ENCODE results near the gene CD46.
"Not testable (repeated sequence)": the region's sequence is repeated elsewhere in the genome, so short reads cannot be mapped to it uniquely, and the experiment has no call there.

The CD46 gene

DNA sequence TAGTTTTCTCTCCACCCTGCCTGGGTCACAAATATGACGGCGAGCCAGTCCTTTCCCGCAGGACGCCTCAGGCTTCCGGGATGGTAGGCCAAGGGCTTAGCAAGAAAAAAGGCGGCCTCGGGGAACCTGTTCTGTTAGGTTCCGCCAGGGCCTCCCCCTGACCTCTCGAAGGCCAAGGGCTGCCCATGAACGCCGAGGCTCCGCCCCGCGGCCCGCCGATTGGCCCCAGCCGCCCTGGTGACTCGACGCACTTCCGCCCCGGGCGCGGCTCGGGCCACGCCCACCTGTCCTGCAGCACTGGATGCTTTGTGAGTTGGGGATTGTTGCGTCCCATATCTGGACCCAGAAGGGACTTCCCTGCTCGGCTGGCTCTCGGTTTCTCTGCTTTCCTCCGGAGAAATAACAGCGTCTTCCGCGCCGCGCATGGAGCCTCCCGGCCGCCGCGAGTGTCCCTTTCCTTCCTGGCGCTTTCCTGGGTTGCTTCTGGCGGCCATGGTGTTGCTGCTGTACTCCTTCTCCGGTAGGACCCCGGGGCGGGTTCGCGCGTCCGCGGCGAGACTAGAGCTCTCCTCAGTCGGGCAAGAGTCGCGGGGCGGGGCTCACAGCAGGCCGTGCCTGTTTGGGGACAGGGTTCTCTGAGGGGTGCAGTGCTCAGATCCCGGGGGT is at the start of gene CD46:
CD46 (plus strand) TSS at position 265 of the 666 bp plus-strand sequence; CDS start at position 424, 159 bp downstream.
- peak; percentile 92 for DNase-seq (ENCODE audit: low spot score)

DNA sequence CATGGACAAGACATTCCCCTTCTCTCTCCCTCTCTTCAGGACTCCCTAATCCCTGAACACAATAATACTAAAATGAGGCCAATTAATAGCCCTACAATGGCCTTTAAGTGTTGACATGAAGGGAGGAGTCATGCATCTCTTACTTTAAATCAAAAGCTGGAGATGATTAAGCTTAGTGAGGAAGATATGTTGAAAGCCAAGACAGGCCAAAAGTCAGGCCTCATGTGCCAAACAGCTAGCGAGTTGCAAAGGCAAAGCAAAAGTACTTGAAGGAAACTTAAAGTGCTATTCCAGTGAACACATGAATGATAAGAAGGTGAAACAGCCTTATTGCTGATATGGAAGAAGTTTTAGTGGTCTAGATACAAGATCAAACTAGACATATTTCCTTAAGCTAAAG is 49.5 kb upstream of the CD46 start:
- DNase-seq (ENCODE audit: low spot score): no peak

- no peak for DNase-seq (ENCODE audit: low spot score)
Measured at GRCh38 chr1:207703712-207704111, 48.1 kb upstream of the CD46 start.

DNA sequence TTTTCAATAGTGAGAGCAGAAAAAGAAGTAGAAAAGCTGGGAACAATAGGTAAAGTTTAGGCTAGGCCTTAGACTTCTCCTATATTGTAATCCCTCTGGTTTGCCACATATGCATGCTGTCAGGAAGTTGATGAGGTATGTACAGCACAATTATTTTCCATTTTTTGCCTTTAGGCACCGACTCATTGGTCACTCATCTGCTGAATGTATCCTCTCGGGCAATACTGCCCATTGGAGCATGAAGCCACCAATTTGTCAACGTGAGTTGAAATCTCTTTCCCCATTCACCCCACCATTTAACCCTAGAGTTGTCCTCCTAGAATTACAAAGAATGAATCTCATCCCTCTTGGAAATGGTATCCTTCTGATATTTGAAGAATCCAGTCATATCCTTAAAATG is 43.9 kb upstream of the CD46 start:
- DNase-seq (ENCODE audit: low spot score): not testable (repeated sequence)

- DNase-seq (ENCODE audit: low spot score): no peak
Measured at GRCh38 chr1:207711285-207711684, 40.6 kb upstream of the CD46 start.

DNA sequence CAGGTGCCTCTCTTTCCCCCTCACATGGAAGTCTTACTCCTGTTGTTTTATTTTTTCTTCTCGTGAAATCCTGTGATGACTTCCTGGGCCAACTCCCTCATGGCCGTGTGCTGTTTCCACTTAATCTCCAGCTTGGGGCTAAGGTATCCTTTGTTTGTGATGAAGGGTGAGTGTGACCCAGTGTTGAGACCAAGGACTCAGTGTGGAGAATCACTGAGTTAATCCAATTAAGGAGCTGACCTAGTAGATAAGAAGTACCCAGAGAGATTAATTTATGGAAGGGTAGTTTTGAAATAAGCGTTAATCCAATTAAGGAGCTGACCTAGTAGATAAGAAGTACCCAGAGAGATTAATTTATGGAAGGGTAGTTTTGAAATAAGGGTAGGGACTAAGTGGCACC is 39.2 kb upstream of the CD46 start:
- DNase-seq (ENCODE audit: low spot score): not testable (repeated sequence)

DNA sequence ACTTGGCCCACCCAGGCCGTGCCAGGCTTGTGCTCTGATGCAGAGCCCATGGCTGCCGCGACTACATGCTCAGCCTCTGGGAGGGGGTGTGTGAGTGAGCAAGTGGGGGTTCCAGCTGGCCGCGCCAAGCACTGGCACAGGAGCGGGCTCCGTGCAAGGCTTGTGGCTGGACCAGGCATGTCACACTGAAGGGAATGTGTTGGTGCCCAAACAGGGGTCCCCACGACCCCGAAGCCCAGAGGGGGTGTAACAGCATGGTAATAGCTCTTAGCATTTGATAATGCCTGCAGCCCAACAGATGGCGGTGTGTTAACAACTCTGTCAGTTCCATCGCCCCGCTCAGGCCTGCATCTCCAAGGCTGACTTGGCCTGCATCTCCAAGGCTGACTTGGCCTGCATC is 38.3 kb upstream of the CD46 start:
- no peak for DNase-seq (ENCODE audit: low spot score)

DNA sequence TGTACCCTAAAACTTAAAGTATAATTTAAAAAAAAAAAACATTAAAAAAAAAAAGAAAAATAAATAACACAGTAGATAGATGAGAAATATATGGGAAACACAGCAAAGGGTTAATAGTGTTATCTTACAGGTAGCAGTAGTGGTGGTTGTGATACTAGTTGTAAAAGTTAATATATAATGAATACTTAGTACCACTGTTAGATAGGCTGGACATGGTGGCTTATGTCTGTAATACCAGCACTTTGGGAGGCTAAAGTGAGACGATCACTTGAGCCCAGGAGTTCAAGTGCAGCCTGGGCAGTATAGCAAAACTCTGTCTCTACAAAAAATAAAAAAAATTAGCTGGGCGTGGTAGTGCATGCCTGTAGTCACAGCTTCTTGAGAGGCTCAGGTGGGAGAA is 32.6 kb upstream of the CD46 start:
- no peak for DNase-seq (ENCODE audit: low spot score)

GRCh38 chr1:207728200-207728858 is 23.5 kb upstream of the CD46 start:
- not testable (repeated sequence) for DNase-seq (ENCODE audit: low spot score)

GRCh38 chr1:207737503-207738157 is 14.2 kb upstream of the CD46 start:
- not testable (repeated sequence) for DNase-seq (ENCODE audit: low spot score)

GRCh38 chr1:207738158-207738659 is 13.6 kb upstream of the CD46 start:
- DNase-seq (ENCODE audit: low spot score): peak; percentile 9

DNA sequence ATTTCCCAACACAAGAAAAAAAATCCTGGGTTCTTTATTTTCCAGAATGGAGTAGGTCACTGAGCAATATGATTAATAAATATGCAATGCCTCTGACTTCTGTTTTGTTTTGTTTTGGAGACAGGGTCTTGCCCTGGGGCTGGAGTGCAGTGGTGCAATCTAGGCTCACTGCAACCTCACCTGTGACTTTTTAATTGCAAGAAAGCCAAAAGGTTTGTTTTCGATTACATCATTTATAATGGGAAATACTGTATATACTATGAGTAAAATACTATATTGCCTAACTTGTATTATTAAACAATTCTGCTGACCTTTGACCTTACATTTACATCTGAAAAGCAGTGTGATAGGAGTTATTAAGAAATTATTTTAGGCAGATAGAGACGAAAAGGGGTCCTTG is 11.6 kb upstream of the CD46 start:
- DNase-seq (ENCODE audit: low spot score): no peak

GRCh38 chr1:207742850-207743555 is 8.9 kb upstream of the CD46 start:
- DNase-seq (ENCODE audit: low spot score): no peak

GRCh38 chr1:207744000-207744534 is 7.8 kb upstream of the CD46 start:
- DNase-seq (ENCODE audit: low spot score): no peak

GRCh38 chr1:207745285-207745684 is 6.6 kb upstream of the CD46 start:
- DNase-seq (ENCODE audit: low spot score): no peak

DNA sequence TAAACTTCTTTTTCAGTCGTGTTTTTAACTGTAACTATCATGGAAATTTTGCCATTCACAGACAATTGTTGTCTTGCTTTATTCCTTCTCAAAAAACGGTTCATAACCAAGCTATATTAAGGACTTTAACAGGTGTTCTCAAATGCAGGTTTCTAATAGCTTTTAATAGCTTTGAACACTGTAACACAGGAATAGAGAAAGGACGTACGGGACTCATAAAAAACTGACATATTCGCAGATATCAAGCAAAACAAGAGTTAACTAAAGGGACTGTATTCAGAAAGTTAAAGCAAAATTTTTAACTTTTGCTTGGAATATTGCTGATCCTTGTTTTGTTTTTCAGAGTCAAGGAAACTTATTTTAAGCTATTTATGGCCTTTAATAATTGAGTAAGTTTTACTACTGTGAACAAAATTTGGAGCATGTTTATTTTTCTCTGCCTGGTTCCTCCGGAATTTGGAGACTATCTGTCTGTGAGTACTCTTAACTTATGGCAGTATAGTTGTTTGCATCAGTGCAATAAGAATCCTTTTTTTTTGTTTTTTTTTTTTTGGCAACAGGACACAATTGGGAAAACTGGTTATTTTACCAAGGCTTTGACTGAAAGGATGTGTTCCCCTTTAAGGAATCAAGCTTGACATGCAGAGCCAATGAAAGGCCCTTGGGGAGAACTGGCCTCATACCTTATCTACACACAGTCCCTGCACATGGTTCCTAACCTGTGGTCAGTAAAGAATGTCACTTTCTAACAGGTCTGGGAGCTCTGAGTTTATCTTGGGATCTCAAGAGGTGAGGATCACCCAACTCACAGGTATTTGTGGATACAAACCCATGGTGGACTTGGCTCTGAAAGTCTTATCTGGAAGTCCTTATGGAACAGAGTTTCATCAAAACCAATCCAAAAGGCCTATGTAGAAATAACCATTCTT is 5.8 kb upstream of the CD46 start:
- no peak for DNase-seq (ENCODE audit: low spot score)

- no peak for DNase-seq (ENCODE audit: low spot score)
Measured at GRCh38 chr1:207747627-207748492, 4.0 kb upstream of the CD46 start.

GRCh38 chr1:207748737-207749528 is 2.9 kb upstream of the CD46 start:
- peak; percentile 26 for DNase-seq (ENCODE audit: low spot score)

GRCh38 chr1:207750631-207751305 is 1.1 kb upstream of the CD46 start:
- no peak for DNase-seq (ENCODE audit: low spot score)
